Measurements from ENCODE around the gene RNF220. TPM values are rescaled to one million over a fixed set of nuclear protein-coding genes. Genes with fewer than 3 reads are reported as not detected.

RNF220 gene
- total and polyA plus RNA-seq, 12 donors, result 41.8 to 82.5 (median 58.0) TPM

GRCh38 chr1:44588551-44589210, 183.6 kb downstream of the RNF220 start:
- Histone ChIP-seq H3K27ac (no peak overlapping the region), H3K36me3 (no peaks in the 10 kb centered on the region), H3K4me3 (no peak overlapping the region), H3K9me3 (no peaks in the 10 kb centered on the region), H3K27me3 (peaks cover 0 to 29% (median 14%) of the 10 kb centered on the region in 7 donors), H3K4me1 (no peaks in the 10 kb centered on the region)
- WGBS, 2 donors, result 90 to 91% methylated on average over 3 of the region's 3 CpGs
- DNase-seq (no peak), ATAC-seq (no peak)
- TF ChIP-seq CTCF (IDR thresholded peaks at IDR 0.05), result no peak
- intact Hi-C loops (cut with DNase I), result no loop called here

DNA sequence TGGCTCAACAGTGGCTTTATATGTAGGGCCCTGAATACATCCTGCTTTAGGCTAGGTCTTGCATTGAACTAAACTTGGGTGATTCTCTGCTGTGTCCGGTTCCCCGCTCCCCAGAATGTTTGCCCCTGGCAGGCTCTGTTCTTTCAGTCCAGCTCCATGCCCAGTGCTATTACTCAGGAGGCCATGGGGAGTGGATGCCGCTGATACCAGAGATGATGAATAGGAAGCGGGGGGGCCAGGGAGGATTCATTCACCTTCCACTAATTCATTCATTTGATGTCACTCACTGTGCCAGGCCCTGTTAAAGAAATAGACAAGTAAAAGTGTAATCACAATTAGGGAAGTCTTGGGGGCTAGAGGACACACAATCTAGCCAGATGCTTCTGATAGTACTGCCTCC, 185.4 kb downstream of the RNF220 start:
- Histone ChIP-seq H3K4me3 (no peak overlapping the region), H3K27ac (no peak overlapping the region), H3K4me1 (no peaks in the 10 kb centered on the region), H3K27me3 (peaks cover 0 to 17% (median 10%) of the 10 kb centered on the region in 7 donors), H3K9me3 (no peaks in the 10 kb centered on the region), H3K36me3 (no peaks in the 10 kb centered on the region)
- no peak for DNase-seq
- intact Hi-C loops (cut with DNase I), result loop anchor here in 3 of 10 donors (5.0 to 10.0 kb wide), 2 partner anchors 366 to 373 kb away; no protein-coding TSS in a partner anchor
- no peak for TF ChIP-seq CTCF (IDR thresholded peaks at IDR 0.05)
- WGBS, 2 donors, result 88 to 95% methylated on average over 4 of the region's 4 CpGs
- ATAC-seq, result no peak

DNA sequence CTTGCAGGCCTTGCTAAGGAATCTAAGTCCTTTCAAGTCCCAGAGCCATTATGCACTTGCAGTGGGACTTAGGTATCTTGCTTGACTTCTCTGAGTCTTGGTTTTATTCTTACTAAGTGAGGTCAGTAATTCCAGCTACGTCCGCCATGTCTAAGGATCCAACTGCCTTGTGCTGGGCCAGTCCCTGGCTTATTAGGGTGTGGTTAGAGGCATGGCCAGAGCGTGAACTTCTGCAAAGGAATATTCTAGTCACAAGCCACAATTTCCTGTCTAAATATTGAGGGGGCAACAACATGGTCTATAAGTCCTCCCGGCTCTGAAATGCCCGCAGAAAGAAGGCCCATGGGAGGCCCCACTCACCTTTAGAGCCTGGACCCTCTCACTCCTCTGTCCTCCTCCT, 186.3 kb downstream of the RNF220 start:
- intact Hi-C loops (cut with DNase I), result loop anchor here in 3 of 10 donors (5.0 to 10.0 kb wide), 2 partner anchors 367 to 374 kb away; no protein-coding TSS in a partner anchor
- no peak for ATAC-seq
- no peak for DNase-seq
- Histone ChIP-seq H3K27me3 (peaks cover 0 to 9% (median 4%) of the 10 kb centered on the region in 7 donors), H3K27ac (no peak overlapping the region), H3K4me1 (no peaks in the 10 kb centered on the region), H3K9me3 (no peaks in the 10 kb centered on the region), H3K4me3 (no peak overlapping the region), H3K36me3 (no peaks in the 10 kb centered on the region)
- WGBS, 2 donors, result 89 to 93% methylated on average over 5 of the region's 5 CpGs
- TF ChIP-seq CTCF (IDR thresholded peaks at IDR 0.05), result no peak

GRCh38 chr1:44592208-44593145, 187.4 kb downstream of the RNF220 start:
- H3K36me3 ChIP-seq, result no peaks in the 10 kb centered on the region
- TF ChIP-seq CTCF (IDR thresholded peaks at IDR 0.05), result no peak
- H3K27ac ChIP-seq, result no peak overlapping the region
- H3K27me3 ChIP-seq, result peaks cover 0 to 6% (median under 1%) of the 10 kb centered on the region in 7 donors
- no peak for DNase-seq
- intact Hi-C loops (cut with DNase I), result loop anchor here in 4 of 10 donors (1.0 to 10.0 kb wide), 3 partner anchors 214 to 375 kb away; no protein-coding TSS in a partner anchor
- no peak for ATAC-seq
- 84 to 85% methylated on average over 12 of the region's 12 CpGs for WGBS, 2 donors
- H3K9me3 ChIP-seq, result no peaks in the 10 kb centered on the region
- no peak overlapping the region for H3K4me3 ChIP-seq
- no peaks in the 10 kb centered on the region for H3K4me1 ChIP-seq

All from heart right ventricle (tissue), 16 donors.